Lower leg skin (tissue), 3 donors: ENCODE data around the gene CITED4.

Source experiments
- POLR2A ChIP-seq, 2 donors: fragments of 450-650 bp; IDR thresholded peaks; one replicate each; pipeline ENCODE4 v1.6.1; 2016 to 2017; ENCODE audit warnings: antibody characterized with exemption in 2 of 2, mild to moderate bottlenecking in 1 of 2, moderate library complexity in 1 of 2
- TF ChIP-seq, protein P1 (sequence below), 3 donors: fragments of 450-650 bp; IDR thresholded peaks; one replicate each; pipeline ENCODE4 v1.5.1; 2016; ENCODE audit warnings: antibody characterized with exemption in 3 of 3, mild to moderate bottlenecking in 3 of 3, moderate library complexity in 2 of 3

GRCh38 chr1:40818264-40818961, 43.8 kb downstream of the CITED4 start:
- TF ChIP-seq, protein P1, sequence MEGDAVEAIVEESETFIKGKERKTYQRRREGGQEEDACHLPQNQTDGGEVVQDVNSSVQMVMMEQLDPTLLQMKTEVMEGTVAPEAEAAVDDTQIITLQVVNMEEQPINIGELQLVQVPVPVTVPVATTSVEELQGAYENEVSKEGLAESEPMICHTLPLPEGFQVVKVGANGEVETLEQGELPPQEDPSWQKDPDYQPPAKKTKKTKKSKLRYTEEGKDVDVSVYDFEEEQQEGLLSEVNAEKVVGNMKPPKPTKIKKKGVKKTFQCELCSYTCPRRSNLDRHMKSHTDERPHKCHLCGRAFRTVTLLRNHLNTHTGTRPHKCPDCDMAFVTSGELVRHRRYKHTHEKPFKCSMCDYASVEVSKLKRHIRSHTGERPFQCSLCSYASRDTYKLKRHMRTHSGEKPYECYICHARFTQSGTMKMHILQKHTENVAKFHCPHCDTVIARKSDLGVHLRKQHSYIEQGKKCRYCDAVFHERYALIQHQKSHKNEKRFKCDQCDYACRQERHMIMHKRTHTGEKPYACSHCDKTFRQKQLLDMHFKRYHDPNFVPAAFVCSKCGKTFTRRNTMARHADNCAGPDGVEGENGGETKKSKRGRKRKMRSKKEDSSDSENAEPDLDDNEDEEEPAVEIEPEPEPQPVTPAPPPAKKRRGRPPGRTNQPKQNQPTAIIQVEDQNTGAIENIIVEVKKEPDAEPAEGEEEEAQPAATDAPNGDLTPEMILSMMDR (IDR thresholded peaks at IDR 0.05) = no peak
- TF ChIP-seq POLR2A (IDR thresholded peaks at IDR 0.05) = no peak
